GM13977 (cell line): Measurements from ENCODE around the gene SLC45A1.

Experiments used
- DNase-seq: peaks from one replicate; pipeline ENCODE4 v3.0.0; 2012; ENCODE audit warnings: low spot score
- CTCF ChIP-seq: IDR thresholded peaks from 2 replicates; pipeline ENCODE4 v1.5.1; 2012; ENCODE audit warnings: mild to moderate bottlenecking, control low read depth; ENCODE audit not compliant: insufficient read depth; ENCODE audit errors: extremely low read depth, missing control alignments
- in situ Hi-C: fragments of 300-500 bp; cut with MboI; formaldehyde crosslinking; loops from one replicate; pipeline ENCODE4 v1.12.0; 2022; ENCODE audit warnings: low sequenced_read_pairs, low pct_unique_long_range_greater_than_20kb, mixed read lengths, inconsistent platforms; ENCODE audit not compliant: unreplicated experiment

Gene SLC45A1

GRCh38 chr1:8373125-8373524 is 55.2 kb downstream of the SLC45A1 start:
- no peak for DNase-seq
- in situ Hi-C loops = no loop called here
- TF ChIP-seq CTCF = no peak

DNA sequence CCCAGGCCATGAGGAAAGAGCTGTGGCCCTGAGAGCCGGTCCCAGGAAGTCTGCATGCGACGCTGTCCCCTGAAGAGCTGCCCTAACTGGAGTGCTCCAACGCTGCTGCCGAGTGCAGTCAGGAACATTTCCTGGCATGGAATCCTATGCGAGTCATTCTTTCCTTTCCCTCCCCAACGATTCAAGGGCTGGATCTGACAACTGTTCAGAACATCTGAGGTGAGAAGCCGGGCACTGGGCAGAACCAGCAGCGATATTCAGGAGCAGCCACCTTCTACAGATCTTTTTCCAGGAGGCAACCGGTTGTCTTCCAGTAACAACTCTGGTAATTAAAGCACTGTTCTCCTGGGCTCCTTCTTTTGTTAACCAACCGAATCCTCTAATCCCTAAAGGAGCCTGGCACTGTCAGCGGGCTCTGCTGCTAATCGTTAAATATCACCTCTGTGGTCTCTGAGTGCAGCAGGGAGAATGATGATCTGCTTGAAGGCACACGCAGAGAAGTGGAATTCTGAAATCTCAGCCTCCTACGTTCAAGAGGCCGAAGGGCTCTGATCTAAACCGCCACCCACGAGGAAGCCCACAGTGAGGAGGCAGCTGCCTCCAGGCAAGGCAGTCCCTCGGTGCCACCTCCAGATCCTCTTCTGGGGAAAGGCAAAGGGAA is 55.8 kb downstream of the SLC45A1 start:
- in situ Hi-C loops = no loop called here
- TF ChIP-seq CTCF = no peak
- DNase-seq = no peak

DNA sequence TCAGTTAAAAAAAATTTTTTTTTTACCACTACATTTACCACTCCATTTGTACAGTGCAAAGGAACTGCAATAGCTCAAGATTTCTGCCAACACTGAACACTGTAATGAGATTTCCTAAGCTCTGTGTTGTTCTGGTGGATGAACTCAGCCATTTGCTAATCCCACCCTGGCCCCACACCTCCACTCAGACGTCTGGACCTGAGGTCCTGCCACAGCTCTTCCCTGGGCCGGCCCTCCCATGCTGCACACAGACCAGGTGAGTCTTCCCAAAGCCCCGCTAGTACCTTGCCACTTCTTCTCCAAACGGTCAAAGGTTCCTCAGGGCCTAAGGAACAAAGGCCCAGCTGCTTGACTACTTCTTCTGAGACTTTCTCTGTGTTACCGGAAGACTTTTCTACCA is 56.4 kb downstream of the SLC45A1 start:
- no peak for TF ChIP-seq CTCF
- no peak for DNase-seq
- in situ Hi-C loops = no loop called here

DNA sequence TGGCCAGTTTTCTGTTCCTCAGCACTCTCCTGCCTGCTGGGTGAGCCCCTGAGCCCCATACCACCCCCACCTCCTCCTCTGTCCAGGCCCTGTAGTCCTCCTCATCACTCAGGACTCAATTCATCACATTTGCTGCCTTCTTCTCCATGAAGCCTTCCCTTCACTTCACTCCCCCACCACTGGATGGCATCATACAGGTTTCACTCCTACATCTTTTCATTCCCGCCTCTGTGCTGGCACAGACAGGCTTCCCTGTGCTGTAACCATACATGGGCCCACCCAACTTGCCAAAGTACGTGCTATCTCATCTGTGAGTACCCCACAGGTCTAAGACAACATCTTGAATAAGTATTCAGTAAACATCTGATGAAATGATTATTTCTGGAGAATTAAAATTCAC is 56.9 kb downstream of the SLC45A1 start:
- in situ Hi-C loops = no loop called here
- peak; percentile 37 for TF ChIP-seq CTCF
- no peak for DNase-seq

DNA sequence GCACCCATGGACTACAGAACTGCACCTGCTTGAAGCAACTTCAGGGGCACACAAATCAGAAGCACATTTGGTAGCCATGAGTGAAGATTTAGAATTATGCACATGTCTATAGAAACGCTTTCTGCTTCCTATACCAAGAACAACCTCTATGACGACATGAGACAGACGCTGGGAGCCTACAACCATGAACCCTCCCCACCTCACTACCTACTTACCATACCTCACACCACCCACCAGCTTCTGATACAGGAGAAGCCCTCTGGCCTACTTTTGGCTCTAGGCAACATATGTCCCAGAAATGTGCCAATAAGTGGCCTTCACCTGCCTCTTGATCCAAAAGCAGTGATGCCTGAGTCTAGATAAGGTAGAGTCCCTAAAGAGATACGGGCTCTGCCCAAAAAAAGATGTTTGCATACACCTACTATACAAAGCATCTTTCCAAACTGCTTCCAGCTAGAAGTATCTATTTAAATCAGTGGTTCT is 58.5 kb downstream of the SLC45A1 start:
- in situ Hi-C loops = no loop called here
- DNase-seq = no peak

GRCh38 chr1:8377271-8377981 is 59.5 kb downstream of the SLC45A1 start:
- TF ChIP-seq CTCF = no peak
- DNase-seq = no peak
- in situ Hi-C loops = no loop called here

More for the DNA sequence above, 58.5 kb downstream of the SLC45A1 start:
- TF ChIP-seq CTCF = no peak
